Subcutaneous adipose tissue (tissue), 4 donors: Measurements from ENCODE around the gene HAND2. TPM values are rescaled to one million over a fixed set of nuclear protein-coding genes. Genes with fewer than 3 reads are reported as not detected.

Source experiments
- CTCF ChIP-seq: fragments of 450-650 bp; IDR thresholded peaks from one replicate; pipeline ENCODE4 v1.5.1; 2016; ENCODE audit warnings: low read depth, mild to moderate bottlenecking, control low read depth, antibody characterized with exemption, moderate library complexity
- total RNA-seq, 4 donors: library from RNA; depleted of rRNA; stranded (reverse); fragments of >200 nt; gene quantifications; one replicate each; pipeline ENCODE4 v1.1.0, GENCODE V29; 2016

HAND2 gene
- total RNA-seq, 4 donors from 2014 or later, result 1.5 to 12.1 (median 6.2) TPM

GRCh38 chr4:173517781-173518424 is 12.1 kb downstream of the HAND2 start:
- no peak for TF ChIP-seq CTCF

- no peak for TF ChIP-seq CTCF
Observed at GRCh38 chr4:173516621-173517524, 13.2 kb downstream of the HAND2 start.

- TF ChIP-seq CTCF, result no peak
Observed at GRCh38 chr4:173515458-173515857, 14.6 kb downstream of the HAND2 start.

- no peak for TF ChIP-seq CTCF
Observed at GRCh38 chr4:173514641-173515217, 15.3 kb downstream of the HAND2 start.

GRCh38 chr4:173513651-173514050 is 16.4 kb downstream of the HAND2 start:
- no peak for TF ChIP-seq CTCF

- no peak for TF ChIP-seq CTCF
Observed at GRCh38 chr4:173511787-173512361, 18.2 kb downstream of the HAND2 start.
